Esophagus squamous epithelium (tissue), 4 donors: ENCODE measurements around the gene RAB4B.

ENCODE experiments used
- POLR2A ChIP-seq, 4 donors: fragments of 450-650 bp; IDR thresholded peaks; one replicate each; pipeline ENCODE4 v1.6.1; 2017; ENCODE audit warnings: antibody characterized with exemption in 4 of 4, mild to moderate bottlenecking in 4 of 4, moderate library complexity in 3 of 4
- TF ChIP-seq, protein P1 (sequence below), 6 experiments: fragments of 450-650 bp in 4 of 6; fragments of 200-600 bp in 2 of 6; sonication (generic) in 2 of 6; IDR thresholded peaks; one replicate each; pipeline ENCODE4 v1.5.1; 2016 to 2019; ENCODE audit warnings: antibody characterized with exemption in 6 of 6, mild to moderate bottlenecking in 4 of 6, moderate library complexity in 4 of 6

DNA sequence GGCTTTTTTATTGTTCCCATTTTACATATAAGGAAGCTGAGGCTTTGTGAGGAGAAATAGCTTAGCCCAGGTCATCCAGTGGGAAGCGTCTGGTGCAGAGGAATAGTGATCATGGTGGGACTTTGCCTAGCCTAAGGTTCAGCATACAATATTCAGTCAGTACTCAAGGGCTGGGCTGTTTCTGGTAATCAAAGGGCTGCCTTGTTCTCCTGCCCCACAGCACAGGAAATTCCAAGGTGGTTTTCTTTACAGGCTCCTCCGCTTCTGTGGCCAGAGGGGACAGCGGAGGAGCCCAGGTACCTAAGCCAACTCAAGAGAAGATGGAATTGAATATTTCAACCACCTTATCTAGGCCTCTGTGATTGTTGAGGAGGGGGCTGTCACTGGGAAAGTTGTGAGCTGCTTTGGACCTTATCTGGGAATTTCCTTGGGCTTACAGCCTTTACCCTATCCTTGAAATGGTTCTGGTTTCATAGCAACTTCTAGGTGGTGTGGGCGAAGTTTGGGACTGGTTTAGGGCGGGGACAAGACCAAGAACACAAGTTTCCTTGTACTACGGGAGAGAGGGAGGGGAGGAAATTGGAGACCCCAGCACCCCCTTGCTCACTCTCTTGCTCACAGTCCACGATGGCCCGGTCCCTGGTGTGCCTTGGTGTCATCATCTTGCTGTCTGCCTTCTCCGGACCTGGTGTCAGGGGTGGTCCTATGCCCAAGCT lies 3.0 kb upstream of the RAB4B start, which contains the start of gene MIA:
- TF ChIP-seq, protein P1, sequence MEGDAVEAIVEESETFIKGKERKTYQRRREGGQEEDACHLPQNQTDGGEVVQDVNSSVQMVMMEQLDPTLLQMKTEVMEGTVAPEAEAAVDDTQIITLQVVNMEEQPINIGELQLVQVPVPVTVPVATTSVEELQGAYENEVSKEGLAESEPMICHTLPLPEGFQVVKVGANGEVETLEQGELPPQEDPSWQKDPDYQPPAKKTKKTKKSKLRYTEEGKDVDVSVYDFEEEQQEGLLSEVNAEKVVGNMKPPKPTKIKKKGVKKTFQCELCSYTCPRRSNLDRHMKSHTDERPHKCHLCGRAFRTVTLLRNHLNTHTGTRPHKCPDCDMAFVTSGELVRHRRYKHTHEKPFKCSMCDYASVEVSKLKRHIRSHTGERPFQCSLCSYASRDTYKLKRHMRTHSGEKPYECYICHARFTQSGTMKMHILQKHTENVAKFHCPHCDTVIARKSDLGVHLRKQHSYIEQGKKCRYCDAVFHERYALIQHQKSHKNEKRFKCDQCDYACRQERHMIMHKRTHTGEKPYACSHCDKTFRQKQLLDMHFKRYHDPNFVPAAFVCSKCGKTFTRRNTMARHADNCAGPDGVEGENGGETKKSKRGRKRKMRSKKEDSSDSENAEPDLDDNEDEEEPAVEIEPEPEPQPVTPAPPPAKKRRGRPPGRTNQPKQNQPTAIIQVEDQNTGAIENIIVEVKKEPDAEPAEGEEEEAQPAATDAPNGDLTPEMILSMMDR (IDR thresholded peaks at IDR 0.05): no peak
- TF ChIP-seq POLR2A (IDR thresholded peaks at IDR 0.05): no peak
